GM08714 (cell line): Measurements from ENCODE around the gene SRSF1.

Experiments
- H3K4me3 ChIP-seq: fragments of 200-500 bp; sonication (Bioruptor generic); 2 replicates; pipeline ENCODE4 v1.5.1; 2014; ENCODE audit warnings: mild to moderate bottlenecking, low read length, inconsistent platforms
- ZNF274 ChIP-seq: IDR thresholded peaks from 2 replicates; pipeline ENCODE4 v1.6.1; 2012; ENCODE audit warnings: mild to moderate bottlenecking, low read depth, low read length

The SRSF1 gene

GRCh38 chr17:58004060-58004459, 3.0 kb downstream of the SRSF1 start:
- 0 out of 2 replicates have a peak overlapping the region, but pooled peaks have one; percentile 32 for H3K4me3 ChIP-seq
- TF ChIP-seq ZNF274 = no peak

GRCh38 chr17:58002973-58003372, 4.1 kb downstream of the SRSF1 start:
- TF ChIP-seq ZNF274 = no peak
- no peak overlapping the region for H3K4me3 ChIP-seq

- TF ChIP-seq ZNF274 = no peak
- no peak overlapping the region; the same call in 1 of the 2 replicates for H3K4me3 ChIP-seq
Observed at GRCh38 chr17:58002154-58002948, 4.7 kb downstream of the SRSF1 start.

- no peak for TF ChIP-seq ZNF274
- H3K4me3 ChIP-seq = no peak overlapping the region
Observed at GRCh38 chr17:58001461-58002124, 5.5 kb downstream of the SRSF1 start.

- no peak overlapping the region for H3K4me3 ChIP-seq
- TF ChIP-seq ZNF274 = no peak
Observed at GRCh38 chr17:57999496-58000017, 7.5 kb downstream of the SRSF1 start.

- H3K4me3 ChIP-seq = no peak overlapping the region
- TF ChIP-seq ZNF274 = no peak
Observed at GRCh38 chr17:57999010-57999495, 8.0 kb downstream of the SRSF1 start.

GRCh38 chr17:57997085-57997809, 9.8 kb downstream of the SRSF1 start:
- H3K4me3 ChIP-seq = no peak overlapping the region
- TF ChIP-seq ZNF274 = no peak

- TF ChIP-seq ZNF274 = no peak
- H3K4me3 ChIP-seq = no peak overlapping the region
Observed at GRCh38 chr17:57995076-57995956, 11.7 kb downstream of the SRSF1 start.

- TF ChIP-seq ZNF274 = no peak
- H3K4me3 ChIP-seq = no peak overlapping the region
Observed at GRCh38 chr17:57994436-57994835, 12.6 kb downstream of the SRSF1 start.

- no peak overlapping the region for H3K4me3 ChIP-seq
- no peak for TF ChIP-seq ZNF274
Observed at GRCh38 chr17:57993471-57994365, 13.3 kb downstream of the SRSF1 start.

- H3K4me3 ChIP-seq = no peak overlapping the region
- no peak for TF ChIP-seq ZNF274
Observed at GRCh38 chr17:57991537-57991936, 15.5 kb downstream of the SRSF1 start.

GRCh38 chr17:57990037-57990436, 17.0 kb downstream of the SRSF1 start:
- TF ChIP-seq ZNF274 = no peak
- H3K4me3 ChIP-seq = no peak overlapping the region
